HepG2 (cell line): Measurements from ENCODE around the gene ZFAND2B. TPM values are rescaled to one million over a fixed set of nuclear protein-coding genes. Genes with fewer than 3 reads are reported as not detected.

Source experiments
- ARNTL ChIP-seq: sonication (generic); formaldehyde crosslinking; IDR thresholded peaks from 2 replicates; pipeline ENCODE4 v1.4.0; 2020; ENCODE audit warnings: mild to moderate bottlenecking, missing genetic modification reagents
- BCL6 ChIP-seq: IDR thresholded peaks from 2 replicates; pipeline ENCODE4 v1.6.1; 2016; ENCODE audit warnings: missing genetic modification reagents, missing compliant biosample characterization
- EHMT2 ChIP-seq: fragments of 200-600 bp; sonication (generic); IDR thresholded peaks from 2 replicates; pipeline ENCODE4 v1.7.0; 2017; ENCODE audit warnings: antibody characterized with exemption, low read depth, low read length, borderline replicate concordance
- FOXP1 ChIP-seq, 2 experiments: fragments of 450-650 bp in 1 of 2; IDR thresholded peaks; 2 replicates each; pipeline ENCODE4 v1.6.1; 2017 to 2018; ENCODE audit warnings: antibody characterized with exemption in 1 of 2
- HNRNPH1 ChIP-seq: fragments of 200-400 bp; formaldehyde crosslinking; optimal IDR thresholded peaks from 2 replicates; pipeline ENCODE3; 2017; ENCODE audit warnings: mild to moderate bottlenecking, low read depth, low read length
- ISL2 ChIP-seq: sonication (generic); formaldehyde crosslinking; IDR thresholded peaks from 2 replicates; pipeline ENCODE4 v1.5.0; 2020; ENCODE audit warnings: missing genetic modification reagents
- KDM5A ChIP-seq: fragments of 200-600 bp; sonication (generic); IDR thresholded peaks from 2 replicates; pipeline ENCODE4 v1.7.0; 2018; ENCODE audit warnings: antibody characterized with exemption, mild to moderate bottlenecking, low read length, borderline replicate concordance
- MIXL1 ChIP-seq: IDR thresholded peaks from 2 replicates; pipeline ENCODE4 v1.6.1; 2016
- NFYC ChIP-seq: IDR thresholded peaks from 2 replicates; pipeline ENCODE4 v1.6.1; 2016; ENCODE audit warnings: missing genetic modification reagents, missing compliant biosample characterization
- PAWR ChIP-seq: sonication (generic); formaldehyde crosslinking; IDR thresholded peaks from 2 replicates; pipeline ENCODE4 v1.4.0; 2020; ENCODE audit warnings: missing genetic modification reagents, mild to moderate bottlenecking, borderline replicate concordance
- SP4 ChIP-seq: sonication (generic); formaldehyde crosslinking; IDR thresholded peaks from 2 replicates; pipeline ENCODE4 v1.8.1; 2023; ENCODE audit warnings: mild to moderate bottlenecking, missing genetic modification reagents
- TEAD2 ChIP-seq: sonication (generic); formaldehyde crosslinking; IDR thresholded peaks from 2 replicates; pipeline ENCODE4 v1.9.0; 2021; ENCODE audit warnings: missing genetic modification reagents
- TGIF2 ChIP-seq: IDR thresholded peaks from 2 replicates; pipeline ENCODE4 v1.6.1; 2016; ENCODE audit warnings: control low read depth, missing compliant biosample characterization
- ZFP36L1 ChIP-seq: sonication (generic); formaldehyde crosslinking; IDR thresholded peaks from 2 replicates; pipeline ENCODE4 v1.8.0; 2022; ENCODE audit warnings: mild to moderate bottlenecking, missing genetic modification reagents, moderate library complexity
- ZGPAT ChIP-seq: IDR thresholded peaks from 2 replicates; pipeline ENCODE4 v1.6.1; 2016; ENCODE audit warnings: mild to moderate bottlenecking
- ZNF430 ChIP-seq: sonication (generic); formaldehyde crosslinking; IDR thresholded peaks from 2 replicates; pipeline ENCODE4 v1.9.0; 2021; ENCODE audit warnings: mild to moderate bottlenecking, missing genetic modification reagents
- ZNF496 ChIP-seq: sonication (generic); formaldehyde crosslinking; IDR thresholded peaks from 2 replicates; pipeline ENCODE4 v1.8.1; 2023; ENCODE audit warnings: mild to moderate bottlenecking, moderate library complexity, missing genetic modification reagents; ENCODE audit not compliant: insufficient replicate concordance
- ZNF564 ChIP-seq: sonication (generic); formaldehyde crosslinking; IDR thresholded peaks from 2 replicates; pipeline ENCODE4 v1.8.1; 2023; ENCODE audit warnings: mild to moderate bottlenecking, missing genetic modification reagents
- ZNF576 ChIP-seq: sonication (generic); formaldehyde crosslinking; IDR thresholded peaks from 2 replicates; pipeline ENCODE4 v1.4.0; 2020; ENCODE audit warnings: mild to moderate bottlenecking, missing genetic modification reagents
- ZNF703 ChIP-seq: sonication (generic); formaldehyde crosslinking; IDR thresholded peaks from 2 replicates; pipeline ENCODE4 v1.5.1; 2020; ENCODE audit warnings: missing genetic modification reagents, mild to moderate bottlenecking, moderate library complexity, borderline replicate concordance
- ZZZ3 ChIP-seq: sonication (generic); formaldehyde crosslinking; IDR thresholded peaks from 2 replicates; pipeline ENCODE4 v1.4.0; 2020; ENCODE audit warnings: missing genetic modification reagents, mild to moderate bottlenecking, borderline replicate concordance
- polyA plus RNA-seq, 8 experiments: library from polyadenylated mRNA; depleted of rRNA in 3 of 8; stranded (reverse) in 7 of 8; unstranded in 1 of 8; fragments of >200 nt; fragmentation: Illumina TruSeq in 4 of 8; extraction: Trizol in 4 of 8; gene quantifications; 2 replicates each; pipeline versions ENCODE4 v1.2.1 to v1.2.3, GENCODE V29; 2011 to 2016; ENCODE audit warnings: low read depth in 4 of 8, missing spikeins in 1 of 8, mixed read lengths in 1 of 8; ENCODE audit not compliant: insufficient read depth in 1 of 8
- total RNA-seq, 5 experiments: library from RNA; depleted of rRNA; stranded (reverse); fragments of >200 nt; fragmentation: Illumina TruSeq; extraction: Trizol; gene quantifications; 2 replicates each; pipeline ENCODE4 v1.2.3, GENCODE V29; 2016; ENCODE audit warnings: low read depth in 1 of 5
- TF ChIP-seq, protein P1 (sequence below): sonication (generic); IDR thresholded peaks from 2 replicates; pipeline ENCODE4 v1.6.1; 2016; ENCODE audit warnings: low read depth, borderline replicate concordance
- TF ChIP-seq, protein P2 (sequence below): sonication (generic); formaldehyde crosslinking; IDR thresholded peaks from 2 replicates; pipeline ENCODE4 v1.4.0; 2020; ENCODE audit warnings: missing genetic modification reagents

The ZFAND2B gene
- total and polyA plus RNA-seq, 2 of the 13 experiments (the other 11 are each of a cell fraction or from before 2014, with no cell fraction given): 53.3 to 115 TPM

DNA sequence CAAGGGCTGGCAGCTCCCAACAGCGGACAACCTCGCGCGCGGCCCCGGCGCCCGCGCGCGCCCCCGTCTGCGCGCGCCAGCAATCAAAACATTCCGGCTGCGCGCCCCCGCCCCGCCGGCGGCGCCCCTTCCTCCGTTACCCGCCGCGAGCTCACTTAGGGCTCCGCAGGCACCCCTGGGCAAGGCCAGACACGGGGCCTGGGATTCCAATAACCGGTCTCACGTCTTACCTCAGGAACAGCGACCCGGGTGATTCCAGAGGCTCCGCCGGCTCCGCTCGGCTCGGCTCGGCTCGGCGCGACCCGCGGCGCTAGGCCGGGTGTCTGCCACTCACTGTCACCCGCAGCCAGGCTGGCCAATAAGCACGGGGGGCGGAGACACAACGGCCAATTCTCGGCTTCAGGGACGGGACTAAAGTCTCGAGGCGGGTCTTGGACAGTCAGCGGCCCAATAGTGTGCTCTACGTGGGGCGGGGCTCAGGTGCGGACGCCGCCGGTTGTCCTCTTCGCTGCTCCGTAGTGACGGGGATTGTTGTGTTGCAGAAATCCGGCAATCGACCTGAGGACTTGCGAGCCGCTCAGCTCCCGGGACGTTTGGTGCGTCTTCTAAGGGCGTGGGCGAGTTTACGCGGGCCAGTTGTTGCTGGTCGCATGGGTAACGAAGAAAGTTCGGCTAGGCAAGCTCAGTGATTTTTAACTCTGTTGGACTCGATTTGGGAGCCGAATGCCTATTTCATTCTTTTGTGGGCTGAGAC is 22.9 kb downstream of the ZFAND2B start, which contains the start of the genes ANKZF1 and ATG9A (continued):
- no peak for TF ChIP-seq ZNF576
- no peak for TF ChIP-seq HNRNPH1
- TF ChIP-seq PAWR (CRISPR knock-in tag): no peak
- no peak for TF ChIP-seq ISL2 (CRISPR knock-in tag)
- TF ChIP-seq, protein P1, sequence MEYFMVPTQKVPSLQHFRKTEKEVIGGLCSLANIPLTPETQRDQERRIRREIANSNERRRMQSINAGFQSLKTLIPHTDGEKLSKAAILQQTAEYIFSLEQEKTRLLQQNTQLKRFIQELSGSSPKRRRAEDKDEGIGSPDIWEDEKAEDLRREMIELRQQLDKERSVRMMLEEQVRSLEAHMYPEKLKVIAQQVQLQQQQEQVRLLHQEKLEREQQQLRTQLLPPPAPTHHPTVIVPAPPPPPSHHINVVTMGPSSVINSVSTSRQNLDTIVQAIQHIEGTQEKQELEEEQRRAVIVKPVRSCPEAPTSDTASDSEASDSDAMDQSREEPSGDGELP: no peak
- no peak for TF ChIP-seq EHMT2
- TF ChIP-seq TGIF2 (CRISPR knock-in tag): peak; percentile 96
- peak; percentile 41; the same call in 1 of the 2 replicates for TF ChIP-seq ZFP36L1 (CRISPR knock-in tag)
- TF ChIP-seq ZZZ3 (CRISPR knock-in tag): no peak; the same call in 1 of the 2 replicates
- 0 out of 2 replicates have a peak, but pooled peaks have one; percentile 12 for TF ChIP-seq BCL6 (CRISPR knock-in tag)
- TF ChIP-seq NFYC (CRISPR knock-in tag): peak; percentile 100
- TF ChIP-seq MIXL1 (CRISPR knock-in tag): no peak
- peak; percentile 78 for TF ChIP-seq ZNF430
- 0 out of 2 replicates have a peak, but pooled peaks have one; percentile 7 for TF ChIP-seq ARNTL (CRISPR knock-in tag)
- TF ChIP-seq SP4: peak; percentile 100
- peak; percentile 81; the same call in 1 of the 2 replicates for TF ChIP-seq FOXP1 (IDR thresholded peaks at IDR 0.05)
- peak; percentile 75 for TF ChIP-seq FOXP1 (CRISPR knock-in tag; IDR thresholded peaks at IDR 0.05)
- TF ChIP-seq, protein P2, sequence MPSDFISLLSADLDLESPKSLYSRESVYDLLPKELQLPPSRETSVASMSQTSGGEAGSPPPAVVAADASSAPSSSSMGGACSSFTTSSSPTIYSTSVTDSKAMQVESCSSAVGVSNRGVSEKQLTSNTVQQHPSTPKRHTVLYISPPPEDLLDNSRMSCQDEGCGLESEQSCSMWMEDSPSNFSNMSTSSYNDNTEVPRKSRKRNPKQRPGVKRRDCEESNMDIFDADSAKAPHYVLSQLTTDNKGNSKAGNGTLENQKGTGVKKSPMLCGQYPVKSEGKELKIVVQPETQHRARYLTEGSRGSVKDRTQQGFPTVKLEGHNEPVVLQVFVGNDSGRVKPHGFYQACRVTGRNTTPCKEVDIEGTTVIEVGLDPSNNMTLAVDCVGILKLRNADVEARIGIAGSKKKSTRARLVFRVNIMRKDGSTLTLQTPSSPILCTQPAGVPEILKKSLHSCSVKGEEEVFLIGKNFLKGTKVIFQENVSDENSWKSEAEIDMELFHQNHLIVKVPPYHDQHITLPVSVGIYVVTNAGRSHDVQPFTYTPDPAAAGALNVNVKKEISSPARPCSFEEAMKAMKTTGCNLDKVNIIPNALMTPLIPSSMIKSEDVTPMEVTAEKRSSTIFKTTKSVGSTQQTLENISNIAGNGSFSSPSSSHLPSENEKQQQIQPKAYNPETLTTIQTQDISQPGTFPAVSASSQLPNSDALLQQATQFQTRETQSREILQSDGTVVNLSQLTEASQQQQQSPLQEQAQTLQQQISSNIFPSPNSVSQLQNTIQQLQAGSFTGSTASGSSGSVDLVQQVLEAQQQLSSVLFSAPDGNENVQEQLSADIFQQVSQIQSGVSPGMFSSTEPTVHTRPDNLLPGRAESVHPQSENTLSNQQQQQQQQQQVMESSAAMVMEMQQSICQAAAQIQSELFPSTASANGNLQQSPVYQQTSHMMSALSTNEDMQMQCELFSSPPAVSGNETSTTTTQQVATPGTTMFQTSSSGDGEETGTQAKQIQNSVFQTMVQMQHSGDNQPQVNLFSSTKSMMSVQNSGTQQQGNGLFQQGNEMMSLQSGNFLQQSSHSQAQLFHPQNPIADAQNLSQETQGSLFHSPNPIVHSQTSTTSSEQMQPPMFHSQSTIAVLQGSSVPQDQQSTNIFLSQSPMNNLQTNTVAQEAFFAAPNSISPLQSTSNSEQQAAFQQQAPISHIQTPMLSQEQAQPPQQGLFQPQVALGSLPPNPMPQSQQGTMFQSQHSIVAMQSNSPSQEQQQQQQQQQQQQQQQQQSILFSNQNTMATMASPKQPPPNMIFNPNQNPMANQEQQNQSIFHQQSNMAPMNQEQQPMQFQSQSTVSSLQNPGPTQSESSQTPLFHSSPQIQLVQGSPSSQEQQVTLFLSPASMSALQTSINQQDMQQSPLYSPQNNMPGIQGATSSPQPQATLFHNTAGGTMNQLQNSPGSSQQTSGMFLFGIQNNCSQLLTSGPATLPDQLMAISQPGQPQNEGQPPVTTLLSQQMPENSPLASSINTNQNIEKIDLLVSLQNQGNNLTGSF (CRISPR knock-in tag): 0 out of 2 replicates have a peak, but pooled peaks have one; percentile 47
- no peak for TF ChIP-seq ZNF496
- no peak for TF ChIP-seq ZGPAT
- TF ChIP-seq ZNF703 (CRISPR knock-in tag): no peak
- TF ChIP-seq ZNF564 (CRISPR knock-in tag): peak; percentile 53; the same call in 1 of the 2 replicates
- TF ChIP-seq TEAD2 (CRISPR knock-in tag): no peak
- peak; percentile 96 for TF ChIP-seq KDM5A
